Measurements from ENCODE around the gene PITPNM1.

The PITPNM1 gene

GRCh38 chr11:67497656-67498291, 7.4 kb downstream of the PITPNM1 start:
- TF ChIP-seq CTCF (IDR thresholded peaks at IDR 0.05; ENCODE audit: insufficient read depth, low read length, poor library complexity, severe bottlenecking) = no peak
- no peak for TF ChIP-seq EZH2phosphoT487 (conservative IDR thresholded peaks at IDR 0.05; ENCODE audit: low read length)
- Histone ChIP-seq H3K79me2 (ENCODE audit: insufficient read depth, low read length) (no peaks in the 10 kb centered on the region; the same call in 1 of the 2 replicates), H3K27me3 (ENCODE audit: low read length) (no peaks in the 10 kb centered on the region), H3K9me2 (replicated peaks; ENCODE audit: insufficient read depth, low read length) (no peaks in the 10 kb centered on the region), H3K27ac (ENCODE audit: low read depth, low read length) (no peak overlapping the region), H2AFZ (ENCODE audit: low read depth, low read length, severe bottlenecking) (no peak overlapping the region), H3F3A (ENCODE audit: insufficient read depth) (no peaks in the 10 kb centered on the region), H3K4me2 (ENCODE audit: low read depth, low read length, poor library complexity, severe bottlenecking) (no peak overlapping the region), H3K36me3 (ENCODE audit: low read length) (no peaks in the 10 kb centered on the region), H3K4me3 (ENCODE audit: insufficient read depth, low read length, poor library complexity, severe bottlenecking) (no peak overlapping the region), H3K9ac (ENCODE audit: low read length) (no peak overlapping the region), H3K9me3 (ENCODE audit: insufficient read depth, low read length) (no peaks in the 10 kb centered on the region), H4K20me1 (ENCODE audit: low read depth, low read length) (no peaks in the 10 kb centered on the region)

- Histone ChIP-seq H3K9me2 (replicated peaks; ENCODE audit: insufficient read depth, low read length) (no peaks in the 10 kb centered on the region), H3K4me3 (ENCODE audit: insufficient read depth, low read length, poor library complexity, severe bottlenecking) (no peak overlapping the region)
Measured at GRCh38 chr11:67496113-67496512, 9.1 kb downstream of the PITPNM1 start.

GRCh38 chr11:67495234-67496005, 9.7 kb downstream of the PITPNM1 start:
- Histone ChIP-seq H3K27ac (ENCODE audit: low read depth, low read length) (no peak overlapping the region), H3F3A (ENCODE audit: insufficient read depth) (no peaks in the 10 kb centered on the region), H3K9ac (ENCODE audit: low read length) (no peak overlapping the region), H3K36me3 (ENCODE audit: low read length) (no peaks in the 10 kb centered on the region), H3K4me3 (ENCODE audit: insufficient read depth, low read length, poor library complexity, severe bottlenecking) (no peak overlapping the region), H3K9me3 (ENCODE audit: insufficient read depth, low read length) (no peaks in the 10 kb centered on the region), H3K4me2 (ENCODE audit: low read depth, low read length, poor library complexity, severe bottlenecking) (no peak overlapping the region), H3K79me2 (ENCODE audit: insufficient read depth, low read length) (no peaks in the 10 kb centered on the region), H3K27me3 (ENCODE audit: low read length) (no peaks in the 10 kb centered on the region), H2AFZ (ENCODE audit: low read depth, low read length, severe bottlenecking) (no peak overlapping the region), H4K20me1 (ENCODE audit: low read depth, low read length) (no peaks in the 10 kb centered on the region), H3K9me2 (replicated peaks; ENCODE audit: insufficient read depth, low read length) (no peaks in the 10 kb centered on the region)
- TF ChIP-seq CTCF (IDR thresholded peaks at IDR 0.05; ENCODE audit: insufficient read depth, low read length, poor library complexity, severe bottlenecking) (no peak), EZH2phosphoT487 (conservative IDR thresholded peaks at IDR 0.05; ENCODE audit: low read length) (no peak)

More at GRCh38 chr11:67496113-67496512, 9.1 kb downstream of the PITPNM1 start:
- no peak overlapping the region for H3K9ac ChIP-seq (ENCODE audit: low read length)
- H2AFZ ChIP-seq (ENCODE audit: low read depth, low read length, severe bottlenecking) = no peak overlapping the region
- H3K4me2 ChIP-seq (ENCODE audit: low read depth, low read length, poor library complexity, severe bottlenecking) = no peak overlapping the region
- H3F3A ChIP-seq (ENCODE audit: insufficient read depth) = no peaks in the 10 kb centered on the region
- no peaks in the 10 kb centered on the region for H3K36me3 ChIP-seq (ENCODE audit: low read length)
- no peaks in the 10 kb centered on the region for H3K9me3 ChIP-seq (ENCODE audit: insufficient read depth, low read length)
- no peaks in the 10 kb centered on the region for H3K79me2 ChIP-seq (ENCODE audit: insufficient read depth, low read length)
- no peaks in the 10 kb centered on the region for H3K27me3 ChIP-seq (ENCODE audit: low read length)
- TF ChIP-seq EZH2phosphoT487 (conservative IDR thresholded peaks at IDR 0.05; ENCODE audit: low read length) = no peak
- no peak for TF ChIP-seq CTCF (IDR thresholded peaks at IDR 0.05; ENCODE audit: insufficient read depth, low read length, poor library complexity, severe bottlenecking)
- no peak overlapping the region for H3K27ac ChIP-seq (ENCODE audit: low read depth, low read length)
- no peaks in the 10 kb centered on the region for H4K20me1 ChIP-seq (ENCODE audit: low read depth, low read length)

Data from SU-DHL-6 (cell line).